Right lobe of liver (tissue), 4 donors: ENCODE data around the gene ARMC9.

Experiments used
- POLR2A ChIP-seq: fragments of 450-650 bp; IDR thresholded peaks from one replicate; pipeline ENCODE4 v1.6.1; 2017; ENCODE audit warnings: antibody characterized with exemption, mild to moderate bottlenecking
- TF ChIP-seq, protein P1 (sequence below), 4 donors: fragments of 200-600 bp in 3 of 4; fragments of 450-650 bp in 1 of 4; IDR thresholded peaks; one replicate each; pipeline versions ENCODE4 v1.5.1 to v1.8.0; 2016 to 2022; ENCODE audit warnings: antibody characterized with exemption in 4 of 4, mild to moderate bottlenecking in 2 of 4
- donor health status: DM: no; HTN: no; CAD: no.
- donor health status: DM: no; HTN: no; CAD: no.
- donor health status: DM: no; HTN: yes; CAD: no.

DNA sequence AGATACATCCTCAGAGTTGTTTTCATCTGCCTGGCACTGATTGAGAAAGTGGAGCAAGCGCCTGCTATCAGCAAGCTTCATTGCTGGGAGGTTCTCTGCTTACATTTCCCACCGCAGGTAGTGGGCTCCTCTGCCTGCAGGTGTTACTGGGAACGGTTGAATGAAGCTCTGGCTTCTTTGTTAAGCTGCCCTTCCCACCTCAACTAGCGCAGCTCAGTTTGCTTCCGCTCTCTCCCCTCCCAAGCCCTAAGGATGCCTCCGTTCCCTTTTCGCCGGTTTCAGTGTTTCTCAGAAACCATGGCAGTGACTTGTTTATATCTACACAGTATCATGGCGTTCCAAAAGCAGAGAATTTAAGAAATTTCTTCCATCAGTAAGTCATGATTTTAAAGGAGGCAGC lies 124.9 kb downstream of the ARMC9 start:
- TF ChIP-seq, protein P1, sequence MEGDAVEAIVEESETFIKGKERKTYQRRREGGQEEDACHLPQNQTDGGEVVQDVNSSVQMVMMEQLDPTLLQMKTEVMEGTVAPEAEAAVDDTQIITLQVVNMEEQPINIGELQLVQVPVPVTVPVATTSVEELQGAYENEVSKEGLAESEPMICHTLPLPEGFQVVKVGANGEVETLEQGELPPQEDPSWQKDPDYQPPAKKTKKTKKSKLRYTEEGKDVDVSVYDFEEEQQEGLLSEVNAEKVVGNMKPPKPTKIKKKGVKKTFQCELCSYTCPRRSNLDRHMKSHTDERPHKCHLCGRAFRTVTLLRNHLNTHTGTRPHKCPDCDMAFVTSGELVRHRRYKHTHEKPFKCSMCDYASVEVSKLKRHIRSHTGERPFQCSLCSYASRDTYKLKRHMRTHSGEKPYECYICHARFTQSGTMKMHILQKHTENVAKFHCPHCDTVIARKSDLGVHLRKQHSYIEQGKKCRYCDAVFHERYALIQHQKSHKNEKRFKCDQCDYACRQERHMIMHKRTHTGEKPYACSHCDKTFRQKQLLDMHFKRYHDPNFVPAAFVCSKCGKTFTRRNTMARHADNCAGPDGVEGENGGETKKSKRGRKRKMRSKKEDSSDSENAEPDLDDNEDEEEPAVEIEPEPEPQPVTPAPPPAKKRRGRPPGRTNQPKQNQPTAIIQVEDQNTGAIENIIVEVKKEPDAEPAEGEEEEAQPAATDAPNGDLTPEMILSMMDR (IDR thresholded peaks at IDR 0.05) = no peak
- TF ChIP-seq POLR2A = no peak
